NB4 (cell line): Measurements from ENCODE around the gene AOC1.

ENCODE experiments used
- DNase-seq: peaks from one replicate; pipeline ENCODE4 v3.0.0; 2010; ENCODE audit warnings: low read depth
- H3K4me3 ChIP-seq: one replicate; pipeline ENCODE4 v1.5.1; 2011; ENCODE audit warnings: mild to moderate bottlenecking, low read depth, low read length, moderate library complexity
- CTCF ChIP-seq: IDR thresholded peaks from one replicate; pipeline ENCODE4 v1.5.1; 2012; ENCODE audit warnings: low read depth, low read length
- MAX ChIP-seq: IDR thresholded peaks from 2 replicates; pipeline ENCODE4 v1.6.1; 2011; ENCODE audit warnings: low read depth, low read length
- MYC ChIP-seq: IDR thresholded peaks from 2 replicates; pipeline ENCODE4 v1.6.1; 2011; ENCODE audit warnings: low read depth, low read length
- POLR2A ChIP-seq: IDR thresholded peaks from 2 replicates; pipeline ENCODE4 v1.6.1; 2011; ENCODE audit warnings: mild to moderate bottlenecking; ENCODE audit not compliant: insufficient read length; ENCODE audit errors: extremely low read depth

Gene AOC1

GRCh38 chr7:150842018-150842417 lies 10.3 kb upstream of the AOC1 start:
- no peak for DNase-seq
- TF ChIP-seq MAX (no peak), POLR2A (no peak), CTCF (no peak), MYC (no peak)
- no peak overlapping the region for H3K4me3 ChIP-seq

- no peak for DNase-seq
- no peak overlapping the region for H3K4me3 ChIP-seq
- TF ChIP-seq CTCF, result no peak
- TF ChIP-seq POLR2A, result no peak
- TF ChIP-seq MYC, result no peak
- no peak for TF ChIP-seq MAX
These were observed 9.6 kb upstream of the AOC1 start for GRCh38 chr7:150842716-150843115.

GRCh38 chr7:150845421-150845861 lies 6.9 kb upstream of the AOC1 start:
- no peak for TF ChIP-seq CTCF
- no peak for TF ChIP-seq MYC
- no peak for TF ChIP-seq POLR2A
- no peak for TF ChIP-seq MAX
- DNase-seq, result no peak

GRCh38 chr7:150846291-150847115 lies 5.8 kb upstream of the AOC1 start:
- TF ChIP-seq MAX (no peak), POLR2A (no peak), CTCF (no peak), MYC (no peak)
- H3K4me3 ChIP-seq, result no peak overlapping the region
- no peak for DNase-seq

More at GRCh38 chr7:150845421-150845861, 6.9 kb upstream of the AOC1 start:
- no peak overlapping the region for H3K4me3 ChIP-seq

- no peak overlapping the region for H3K4me3 ChIP-seq
- no peak for DNase-seq
- TF ChIP-seq MAX (no peak), CTCF (no peak), POLR2A (no peak), MYC (no peak)
These were observed 4.8 kb upstream of the AOC1 start for GRCh38 chr7:150847536-150847935.
